Measurements from ENCODE around the gene LIMS2. TPM values are rescaled to one million over a fixed set of nuclear protein-coding genes. Genes with fewer than 3 reads are reported as not detected.

The LIMS2 gene, protein sequence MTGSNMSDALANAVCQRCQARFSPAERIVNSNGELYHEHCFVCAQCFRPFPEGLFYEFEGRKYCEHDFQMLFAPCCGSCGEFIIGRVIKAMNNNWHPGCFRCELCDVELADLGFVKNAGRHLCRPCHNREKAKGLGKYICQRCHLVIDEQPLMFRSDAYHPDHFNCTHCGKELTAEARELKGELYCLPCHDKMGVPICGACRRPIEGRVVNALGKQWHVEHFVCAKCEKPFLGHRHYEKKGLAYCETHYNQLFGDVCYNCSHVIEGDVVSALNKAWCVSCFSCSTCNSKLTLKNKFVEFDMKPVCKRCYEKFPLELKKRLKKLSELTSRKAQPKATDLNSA
- polyA plus RNA-seq (2013, experiment 1 of 2), result 2.1 TPM
- polyA plus RNA-seq (2013, experiment 2 of 2), result 1.6 TPM

DNA sequence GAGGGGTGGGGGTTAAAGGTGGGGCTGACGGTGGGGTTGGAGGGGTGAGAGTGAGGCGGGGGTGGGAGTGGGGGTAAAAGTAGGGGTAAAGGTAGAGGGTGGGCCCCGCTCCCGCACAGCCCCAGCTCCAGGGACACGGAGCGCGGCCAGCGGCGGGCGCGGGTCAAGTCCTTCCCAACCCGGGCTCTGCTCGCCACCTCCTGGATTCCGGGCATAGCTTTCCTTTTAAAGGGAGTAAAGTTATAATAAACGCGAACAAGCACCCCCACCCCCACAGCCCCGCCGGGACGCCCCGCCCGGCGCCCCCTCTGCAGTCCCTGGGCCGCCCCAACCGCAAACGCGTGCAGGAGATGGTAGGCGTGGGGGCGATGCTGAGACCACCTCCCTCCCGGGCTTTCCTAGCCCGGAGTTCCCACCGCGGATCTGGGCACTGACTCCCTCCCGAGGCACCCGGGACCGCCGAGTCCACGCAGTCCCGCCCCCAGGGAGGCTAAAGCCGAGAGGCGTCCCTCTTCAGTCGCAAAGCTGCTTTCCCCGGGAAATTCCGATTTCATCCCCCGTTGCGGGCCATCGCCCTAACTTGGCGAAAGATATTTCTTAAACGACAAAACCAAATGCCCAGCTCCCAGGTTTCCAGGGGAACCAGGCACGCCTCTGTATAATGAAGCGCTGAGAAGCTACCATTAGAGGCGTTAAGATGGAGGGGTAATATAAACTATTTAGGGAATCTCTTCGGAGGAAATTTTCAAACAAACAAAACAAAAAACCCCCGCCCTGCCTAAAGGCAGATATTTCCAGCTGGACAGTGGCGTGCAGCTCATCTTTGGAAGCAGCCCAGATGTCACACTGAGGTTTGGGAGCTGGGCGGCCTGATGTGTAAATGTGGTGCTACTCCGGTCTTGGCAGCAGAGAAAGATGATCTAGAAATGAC, at the start of gene LIMS2:
Gene LIMS2 (minus strand): TSS at position 200 of the 931 bp plus-strand sequence. CDS start 506 bp downstream, outside the sequence.
- peak within 1 kb of the TSS; percentile 68 for H2BK15ac ChIP-seq (ENCODE audit: low read length)
- no peak within 1 kb of the TSS for H2BK120ac ChIP-seq (ENCODE audit: low read depth, low read length)
- H3K9ac ChIP-seq (ENCODE audit: low read depth, low read length, poor library complexity), result peak within 1 kb of the TSS; percentile 79
- H2BK5ac ChIP-seq (ENCODE audit: low read length), result no peak within 1 kb of the TSS
- DNase-seq (ENCODE audit: low spot score), result no peak
- H2AFZ ChIP-seq (ENCODE audit: low read length), result peak within 1 kb of the TSS; percentile 91
- H3K27me3 ChIP-seq (ENCODE audit: control insufficient read depth in 3 of 3, insufficient read depth in 3 of 3, low read depth in 1 of 3, low read length in 3 of 3), result peaks cover 12 to 88% (median 45%) of the 10 kb centered on the region in 3 experiments
- H3K36me3 ChIP-seq (replicated peaks in 1 of 2; ENCODE audit: control insufficient read depth in 2 of 2, insufficient read depth in 2 of 2, low read length in 2 of 2), result no peaks in the 10 kb centered on the region
- no peak within 1 kb of the TSS for H3K27ac ChIP-seq (replicated peaks; ENCODE audit: low read length)
- no peaks in the 10 kb centered on the region for H3K9me3 ChIP-seq (replicated peaks in 1 of 2; ENCODE audit: control insufficient read depth in 2 of 2, insufficient read depth in 1 of 2, low read depth in 1 of 2, low read length in 2 of 2)
- no peak within 1 kb of the TSS for H2BK12ac ChIP-seq (ENCODE audit: low read length)
- H2AK5ac ChIP-seq (ENCODE audit: low read depth, low read length), result no peak within 1 kb of the TSS
- peaks cover 2% of the 10 kb centered on the region for H3K79me1 ChIP-seq (ENCODE audit: low read depth, low read length)
- WGBS, 2 donors (ENCODE audit: extremely low coverage in 2 of 2, insufficient read length in 2 of 2, insufficient replicate concordance in 1 of 2), result no CpG with 5 or more reads among the region's 56 CpGs
- H4K91ac ChIP-seq (ENCODE audit: low read depth, low read length, poor library complexity), result peak within 1 kb of the TSS; percentile 61
- peak within 1 kb of the TSS; percentile 96 for H3K4me2 ChIP-seq (ENCODE audit: insufficient read depth, low read length, poor library complexity, severe bottlenecking)
- H3K14ac ChIP-seq (ENCODE audit: low read length), result no peak within 1 kb of the TSS
- peak within 1 kb of the TSS; percentile 81 for H3K18ac ChIP-seq (ENCODE audit: low read length)
- H3K4ac ChIP-seq (ENCODE audit: low read length), result no peak within 1 kb of the TSS
- no peak within 1 kb of the TSS for H4K8ac ChIP-seq (ENCODE audit: low read depth, low read length)
- H3K4me1 ChIP-seq (ENCODE audit: control insufficient read depth in 2 of 2, insufficient read depth in 1 of 2, low read depth in 1 of 2, low read length in 2 of 2), result peaks cover 2 to 4% of the 10 kb centered on the region in 2 donors
- H3K23ac ChIP-seq (ENCODE audit: low read depth, low read length, poor library complexity), result no peak within 1 kb of the TSS
- peak within 1 kb of the TSS; percentile 30 to 76 for H3K4me3 ChIP-seq (ENCODE audit: low read length in 2 of 2)

DNA sequence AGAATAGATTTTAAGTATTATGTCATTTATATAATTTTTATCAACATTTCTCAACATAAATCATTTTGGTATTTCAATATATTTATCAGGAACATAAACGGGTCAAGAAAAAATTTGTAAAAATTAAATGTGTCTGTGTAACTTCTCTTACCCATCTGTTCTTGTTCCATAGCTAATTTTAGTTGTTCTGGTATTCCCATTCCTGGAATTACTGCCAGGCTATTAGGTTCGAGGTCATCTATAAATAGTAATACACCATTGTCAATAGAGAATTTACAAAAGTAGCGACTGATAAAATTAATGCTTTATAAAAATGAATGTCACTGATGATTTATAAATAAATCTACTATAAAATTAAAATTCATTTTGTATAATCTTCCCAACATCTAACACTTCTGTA, 47.5 kb upstream of the LIMS2 start:
- H3K4me2 ChIP-seq (ENCODE audit: insufficient read depth, low read length, poor library complexity, severe bottlenecking), result no peak overlapping the region
- H2BK15ac ChIP-seq (ENCODE audit: low read length), result no peak overlapping the region
- no peak overlapping the region for H3K4ac ChIP-seq (ENCODE audit: low read length)
- no peak overlapping the region for H2AFZ ChIP-seq (ENCODE audit: low read length)
- no peak overlapping the region for H2BK12ac ChIP-seq (ENCODE audit: low read length)
- no peak overlapping the region for H2BK5ac ChIP-seq (ENCODE audit: low read length)
- no peak overlapping the region for H3K4me3 ChIP-seq (ENCODE audit: low read length in 2 of 2)
- no peak overlapping the region for H2AK5ac ChIP-seq (ENCODE audit: low read depth, low read length)
- no peak for DNase-seq (ENCODE audit: low spot score)
- H4K8ac ChIP-seq (ENCODE audit: low read depth, low read length), result no peak overlapping the region
- no peak overlapping the region for H3K18ac ChIP-seq (ENCODE audit: low read length)
- no peaks in the 10 kb centered on the region for H3K9me3 ChIP-seq (replicated peaks in 1 of 2; ENCODE audit: control insufficient read depth in 2 of 2, insufficient read depth in 1 of 2, low read depth in 1 of 2, low read length in 2 of 2)
- no peak overlapping the region for H3K9ac ChIP-seq (ENCODE audit: low read depth, low read length, poor library complexity)
- H2BK120ac ChIP-seq (ENCODE audit: low read depth, low read length), result no peak overlapping the region
- no peak overlapping the region for H4K91ac ChIP-seq (ENCODE audit: low read depth, low read length, poor library complexity)
- H3K4me1 ChIP-seq (ENCODE audit: control insufficient read depth in 2 of 2, insufficient read depth in 1 of 2, low read depth in 1 of 2, low read length in 2 of 2), result no peaks in the 10 kb centered on the region
- H3K14ac ChIP-seq (ENCODE audit: low read length), result no peak overlapping the region
- H3K27me3 ChIP-seq (ENCODE audit: control insufficient read depth in 3 of 3, insufficient read depth in 3 of 3, low read depth in 1 of 3, low read length in 3 of 3), result no peaks in the 10 kb centered on the region
- H3K36me3 ChIP-seq (replicated peaks in 1 of 2; ENCODE audit: control insufficient read depth in 2 of 2, insufficient read depth in 2 of 2, low read length in 2 of 2), result peaks cover 17 to 75% of the 10 kb centered on the region in 2 donors
- H3K79me1 ChIP-seq (ENCODE audit: low read depth, low read length), result no peaks in the 10 kb centered on the region
- no peak overlapping the region for H3K27ac ChIP-seq (replicated peaks; ENCODE audit: low read length)
- H3K23ac ChIP-seq (ENCODE audit: low read depth, low read length, poor library complexity), result no peak overlapping the region
- WGBS, 2 donors (ENCODE audit: extremely low coverage in 2 of 2, insufficient read length in 2 of 2, insufficient replicate concordance in 1 of 2), result no CpG with 5 or more reads among the region's 3 CpGs

DNA sequence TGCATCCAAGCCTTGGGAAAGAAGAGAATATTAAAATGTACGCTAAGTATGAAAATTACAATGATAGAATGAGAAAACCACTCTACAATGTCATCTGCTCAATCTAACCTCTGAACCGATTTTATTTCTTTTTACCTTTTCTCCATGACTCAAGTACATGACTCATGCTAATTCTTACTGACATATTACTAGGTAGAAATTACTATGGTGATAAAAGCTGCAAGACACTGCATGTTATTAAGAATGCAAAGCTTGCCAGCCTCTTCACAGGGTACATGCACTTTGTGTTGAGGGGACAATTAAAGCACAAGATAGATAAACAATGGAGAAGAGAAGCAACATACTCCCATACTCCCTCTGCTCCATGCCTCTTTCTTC, 46.6 kb upstream of the LIMS2 start:
- no peak overlapping the region for H2BK12ac ChIP-seq (ENCODE audit: low read length)
- H3K79me1 ChIP-seq (ENCODE audit: low read depth, low read length), result no peaks in the 10 kb centered on the region
- no peak overlapping the region for H2AFZ ChIP-seq (ENCODE audit: low read length)
- no peak overlapping the region for H2AK5ac ChIP-seq (ENCODE audit: low read depth, low read length)
- no peak overlapping the region for H3K18ac ChIP-seq (ENCODE audit: low read length)
- no CpG with 5 or more reads among the region's 2 CpGs for WGBS, 2 donors (ENCODE audit: extremely low coverage in 2 of 2, insufficient read length in 2 of 2, insufficient replicate concordance in 1 of 2)
- no peak overlapping the region for H3K4me2 ChIP-seq (ENCODE audit: insufficient read depth, low read length, poor library complexity, severe bottlenecking)
- no peak overlapping the region for H3K9ac ChIP-seq (ENCODE audit: low read depth, low read length, poor library complexity)
- no peak overlapping the region for H3K4me3 ChIP-seq (ENCODE audit: low read length in 2 of 2)
- no peaks in the 10 kb centered on the region for H3K9me3 ChIP-seq (replicated peaks in 1 of 2; ENCODE audit: control insufficient read depth in 2 of 2, insufficient read depth in 1 of 2, low read depth in 1 of 2, low read length in 2 of 2)
- no peak for DNase-seq (ENCODE audit: low spot score)
- no peak overlapping the region for H3K14ac ChIP-seq (ENCODE audit: low read length)
- H3K4ac ChIP-seq (ENCODE audit: low read length), result no peak overlapping the region
- no peak overlapping the region for H3K23ac ChIP-seq (ENCODE audit: low read depth, low read length, poor library complexity)
- H2BK5ac ChIP-seq (ENCODE audit: low read length), result no peak overlapping the region
- no peak overlapping the region for H2BK120ac ChIP-seq (ENCODE audit: low read depth, low read length)
- peaks cover 17 to 81% of the 10 kb centered on the region in 2 donors for H3K36me3 ChIP-seq (replicated peaks in 1 of 2; ENCODE audit: control insufficient read depth in 2 of 2, insufficient read depth in 2 of 2, low read length in 2 of 2)
- H4K8ac ChIP-seq (ENCODE audit: low read depth, low read length), result no peak overlapping the region
- no peak overlapping the region for H3K27ac ChIP-seq (replicated peaks; ENCODE audit: low read length)
- H4K91ac ChIP-seq (ENCODE audit: low read depth, low read length, poor library complexity), result no peak overlapping the region
- H3K27me3 ChIP-seq (ENCODE audit: control insufficient read depth in 3 of 3, insufficient read depth in 3 of 3, low read depth in 1 of 3, low read length in 3 of 3), result no peaks in the 10 kb centered on the region
- H3K4me1 ChIP-seq (ENCODE audit: control insufficient read depth in 2 of 2, insufficient read depth in 1 of 2, low read depth in 1 of 2, low read length in 2 of 2), result no peaks in the 10 kb centered on the region
- no peak overlapping the region for H2BK15ac ChIP-seq (ENCODE audit: low read length)

Measured in neuronal stem cell (in vitro differentiated cells).